ENCODE results near the gene ZBTB17. TPM values are rescaled to one million over a fixed set of nuclear protein-coding genes. Genes with fewer than 3 reads are reported as not detected.

The ZBTB17 gene
- total RNA-seq, 1 donor from 2014 or later = 155 TPM

DNA sequence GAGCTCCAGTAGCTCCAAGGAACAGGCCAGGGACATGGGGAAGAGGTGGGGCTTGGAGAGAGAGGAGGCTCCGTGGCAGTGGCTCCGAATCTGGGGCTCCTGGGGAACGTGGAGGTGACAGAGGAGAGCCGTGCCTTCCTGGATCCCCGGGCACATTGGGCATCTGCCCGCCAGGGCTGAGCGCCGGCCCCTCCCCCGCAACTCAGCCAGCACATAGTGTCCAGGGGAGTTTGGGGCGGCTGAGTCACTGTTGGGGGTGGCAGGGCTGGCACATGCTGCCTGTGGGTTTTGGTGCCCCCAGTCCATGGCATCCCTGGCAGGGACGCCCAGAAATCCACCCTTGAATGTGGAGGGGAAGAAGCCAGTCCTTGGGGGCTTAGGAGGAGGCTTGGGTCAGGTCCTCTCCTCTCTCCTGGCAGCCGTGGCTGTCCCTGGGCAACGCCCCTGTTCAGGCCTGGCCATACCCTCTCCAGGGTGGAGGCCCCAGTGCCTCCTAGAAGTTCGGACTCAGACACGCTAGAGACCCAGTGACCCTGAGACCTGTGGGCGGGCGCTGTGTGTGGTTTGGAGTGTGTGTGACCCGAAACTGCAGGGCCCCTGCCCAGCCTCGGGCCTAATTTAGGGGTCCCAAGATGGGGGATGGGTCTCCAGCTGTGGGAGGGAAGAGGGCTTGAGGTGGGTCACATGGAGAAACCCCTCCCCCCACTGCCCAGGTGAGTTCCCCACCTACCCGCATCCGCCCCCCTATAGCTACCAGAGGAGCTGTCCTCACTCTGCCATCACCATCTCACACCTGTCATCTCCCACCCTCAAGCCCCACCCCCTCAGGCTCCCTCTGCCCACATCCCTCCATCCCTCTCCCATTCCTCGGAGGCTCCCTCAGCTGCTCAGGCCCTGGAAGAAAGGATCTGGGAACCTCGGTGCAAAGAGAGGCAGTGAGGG is 40.3 kb upstream of the ZBTB17 start:
- no peaks in the 10 kb centered on the region for H3K27me3 ChIP-seq
- peak overlapping the region; percentile 95 to 98 for H3K27ac ChIP-seq
- peak; percentile 59 to 92 for DNase-seq (ENCODE audit: low spot score in 2 of 2)
- intact Hi-C loops (cut with DNase I) = loop anchor here (5.0 kb wide), 2 partner anchors 131 to 219 kb away; no protein-coding TSS in a partner anchor
- H3K4me1 ChIP-seq = peaks cover 24 to 63% of the 10 kb centered on the region in 2 donors
- peak overlapping the region; percentile 51 to 74 for H3K4me3 ChIP-seq
- peaks cover 0 to 4% of the 10 kb centered on the region in 2 donors for H3K36me3 ChIP-seq
- H3K9me3 ChIP-seq = no peaks in the 10 kb centered on the region
- TF ChIP-seq, protein P1, sequence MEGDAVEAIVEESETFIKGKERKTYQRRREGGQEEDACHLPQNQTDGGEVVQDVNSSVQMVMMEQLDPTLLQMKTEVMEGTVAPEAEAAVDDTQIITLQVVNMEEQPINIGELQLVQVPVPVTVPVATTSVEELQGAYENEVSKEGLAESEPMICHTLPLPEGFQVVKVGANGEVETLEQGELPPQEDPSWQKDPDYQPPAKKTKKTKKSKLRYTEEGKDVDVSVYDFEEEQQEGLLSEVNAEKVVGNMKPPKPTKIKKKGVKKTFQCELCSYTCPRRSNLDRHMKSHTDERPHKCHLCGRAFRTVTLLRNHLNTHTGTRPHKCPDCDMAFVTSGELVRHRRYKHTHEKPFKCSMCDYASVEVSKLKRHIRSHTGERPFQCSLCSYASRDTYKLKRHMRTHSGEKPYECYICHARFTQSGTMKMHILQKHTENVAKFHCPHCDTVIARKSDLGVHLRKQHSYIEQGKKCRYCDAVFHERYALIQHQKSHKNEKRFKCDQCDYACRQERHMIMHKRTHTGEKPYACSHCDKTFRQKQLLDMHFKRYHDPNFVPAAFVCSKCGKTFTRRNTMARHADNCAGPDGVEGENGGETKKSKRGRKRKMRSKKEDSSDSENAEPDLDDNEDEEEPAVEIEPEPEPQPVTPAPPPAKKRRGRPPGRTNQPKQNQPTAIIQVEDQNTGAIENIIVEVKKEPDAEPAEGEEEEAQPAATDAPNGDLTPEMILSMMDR (IDR thresholded peaks at IDR 0.05) = no peak

DNA sequence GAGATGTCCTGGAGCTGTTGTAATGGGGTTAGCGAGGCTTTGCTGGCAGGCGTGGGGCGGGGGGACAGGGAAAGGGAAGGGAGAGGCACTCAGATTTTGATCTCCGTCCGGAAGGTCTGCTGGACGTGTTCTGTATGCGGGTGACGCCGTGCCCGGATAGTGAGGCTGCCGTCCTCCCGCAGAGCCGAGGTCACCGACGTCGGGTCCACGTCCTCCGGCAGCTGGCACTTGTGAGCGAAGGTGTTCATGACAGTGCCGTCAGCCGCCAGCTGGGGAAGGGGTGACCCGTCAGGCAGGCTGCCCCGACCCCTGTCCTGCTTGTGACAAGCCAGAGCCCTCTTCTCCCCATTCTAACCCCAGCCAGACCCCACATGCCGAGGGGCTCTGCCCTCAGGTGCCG is 39.6 kb upstream of the ZBTB17 start:
- Histone ChIP-seq H3K27me3 (no peaks in the 10 kb centered on the region), H3K36me3 (peaks cover 0 to 4% of the 10 kb centered on the region in 2 donors), H3K9me3 (no peaks in the 10 kb centered on the region), H3K4me1 (peaks cover 24 to 62% of the 10 kb centered on the region in 2 donors), H3K27ac (peak overlapping the region; percentile 95 to 98), H3K4me3 (peak overlapping the region; percentile 51 to 74)
- TF ChIP-seq, protein P1 (IDR thresholded peaks at IDR 0.05) = no peak
- no peak for DNase-seq (ENCODE audit: low spot score in 2 of 2)
- intact Hi-C loops (cut with DNase I) = loop anchor here (5.0 kb wide), 2 partner anchors 132 to 218 kb away; no protein-coding TSS in a partner anchor

GRCh38 chr1:16014509-16015482 is 38.9 kb upstream of the ZBTB17 start:
- H3K4me3 ChIP-seq = peak overlapping the region; percentile 54 to 74
- intact Hi-C loops (cut with DNase I) = loop anchor here (5.0 kb wide), 3 partner anchors 133 to 353 kb away; partner anchors contain the start of gene SZRD1
- peak; percentile 49 to 88 for DNase-seq (ENCODE audit: low spot score in 2 of 2)
- peaks cover 0 to 4% of the 10 kb centered on the region in 2 donors for H3K36me3 ChIP-seq
- TF ChIP-seq, protein P1 (IDR thresholded peaks at IDR 0.05) = no peak
- no peaks in the 10 kb centered on the region for H3K27me3 ChIP-seq
- H3K27ac ChIP-seq = peak overlapping the region; percentile 95 to 98
- H3K4me1 ChIP-seq = peaks cover 24 to 55% of the 10 kb centered on the region in 2 donors
- no peaks in the 10 kb centered on the region for H3K9me3 ChIP-seq

- TF ChIP-seq, protein P1 (IDR thresholded peaks at IDR 0.05) = no peak
- peaks cover 0 to 4% of the 10 kb centered on the region in 2 donors for H3K36me3 ChIP-seq
- H3K4me3 ChIP-seq = peak overlapping the region; percentile 54 to 74
- peaks cover 19 to 46% of the 10 kb centered on the region in 2 donors for H3K4me1 ChIP-seq
- no peaks in the 10 kb centered on the region for H3K27me3 ChIP-seq
- intact Hi-C loops (cut with DNase I) = loop anchor here (5.0 kb wide), 1 partner anchor 353 kb away; the partner anchor contains the start of gene SZRD1
- peak overlapping the region; percentile 95 to 98 for H3K27ac ChIP-seq
- DNase-seq (ENCODE audit: low spot score in 2 of 2) = no peak
- no peaks in the 10 kb centered on the region for H3K9me3 ChIP-seq
These were observed 38.0 kb upstream of the ZBTB17 start for GRCh38 chr1:16013908-16014258.
